Fibroblast of lung (primary cell): ENCODE measurements around the gene THAP9. TPM values are rescaled to one million over a fixed set of nuclear protein-coding genes. Genes with fewer than 3 reads are reported as not detected.

ENCODE experiments used
- DNase-seq, 2 donors: peaks; one replicate each; pipeline versions ENCODE4 v3.0.0 to v3.0.0-alpha.2; 2010; ENCODE audit warnings: low read depth in 2 of 2
- H2AFZ ChIP-seq: 2 replicates; pipeline ENCODE4 v1.5.1; 2012; ENCODE audit warnings: low read length, control low read depth, inconsistent platforms
- H3K27ac ChIP-seq: 2 replicates; pipeline ENCODE4 v1.5.1; 2011; ENCODE audit warnings: low read length, control low read depth; ENCODE audit not compliant: insufficient read depth
- H3K27me3 ChIP-seq: 2 replicates; pipeline ENCODE4 v1.5.1; 2011; ENCODE audit warnings: mild to moderate bottlenecking, low read length; ENCODE audit not compliant: control insufficient read depth, insufficient read depth
- H3K36me3 ChIP-seq: 2 replicates; pipeline ENCODE4 v1.5.1; 2011; ENCODE audit warnings: low read length; ENCODE audit not compliant: control insufficient read depth, insufficient read depth
- H3K4me1 ChIP-seq: 2 replicates; pipeline ENCODE4 v1.5.1; 2011; ENCODE audit warnings: low read length; ENCODE audit not compliant: control insufficient read depth, insufficient read depth; ENCODE audit errors: extremely low read depth
- H3K4me2 ChIP-seq: 2 replicates; pipeline ENCODE4 v1.5.1; 2011; ENCODE audit warnings: low read length, control low read depth; ENCODE audit not compliant: insufficient read depth; ENCODE audit errors: extremely low read depth
- H3K4me3 ChIP-seq, 4 experiments: fragments of 200-600 bp in 1 of 4; sonication (generic) in 1 of 4; replicated peaks in 1 of 4; 2 replicates each; pipeline ENCODE4 v1.5.1; 2011 to 2016; ENCODE audit warnings: low read length in 4 of 4, low read depth in 3 of 4, mild to moderate bottlenecking in 3 of 4, control low read depth in 2 of 4, inconsistent platforms in 1 of 4, mixed read lengths in 1 of 4; ENCODE audit not compliant: insufficient read depth in 1 of 4; ENCODE audit errors: control extremely low read depth in 1 of 4
- H3K79me2 ChIP-seq: 2 replicates; pipeline ENCODE4 v1.5.1; 2012; ENCODE audit warnings: mild to moderate bottlenecking, low read length, inconsistent platforms; ENCODE audit not compliant: control insufficient read depth, insufficient read depth
- H3K9ac ChIP-seq: 2 replicates; pipeline ENCODE4 v1.5.1; 2011; ENCODE audit warnings: mild to moderate bottlenecking, low read length, control low read depth; ENCODE audit not compliant: insufficient read depth
- H3K9me3 ChIP-seq: 2 replicates; pipeline ENCODE4 v1.5.1; 2012; ENCODE audit warnings: low read depth, low read length; ENCODE audit not compliant: control insufficient read depth, insufficient read depth
- H4K20me1 ChIP-seq: 2 replicates; pipeline ENCODE4 v1.5.1; 2011; ENCODE audit warnings: low read length; ENCODE audit not compliant: control insufficient read depth, insufficient read depth; ENCODE audit errors: extremely low read depth
- CTCF ChIP-seq, 2 donors: IDR thresholded peaks in 1 of 2; conservative IDR thresholded peaks in 1 of 2; 1 replicate in 1 of 2; 2 replicates in 1 of 2; pipeline ENCODE4 v1.5.1; 2011 to 2012; ENCODE audit warnings: low read length in 2 of 2, control low read depth in 1 of 2, inconsistent platforms in 1 of 2, low read depth in 1 of 2, mild to moderate bottlenecking in 1 of 2
- EZH2 ChIP-seq: IDR thresholded peaks from 2 replicates; pipeline ENCODE4 v1.5.1; 2012; ENCODE audit warnings: low read length, control low read depth, mild to moderate bottlenecking; ENCODE audit errors: missing control alignments
- polyA plus RNA-seq, 2 donors: library from polyadenylated mRNA; depleted of rRNA in 1 of 2; stranded (reverse) in 1 of 2; unstranded in 1 of 2; fragments of >200 nt; gene quantifications; 2 replicates each; pipeline ENCODE4 v1.2.1, GENCODE V29; 2011 to 2012; ENCODE audit warnings: missing spikeins in 1 of 2
- total RNA-seq: library from RNA; depleted of rRNA; stranded (reverse); fragments of >200 nt; gene quantifications from 2 replicates; pipeline ENCODE4 v1.2.1, GENCODE V29; 2014

The THAP9 gene
- total and polyA plus RNA-seq, 2 donors (not counting 1 experiment from before 2014, with no cell fraction given), result 2.4 to 5.6 TPM

DNA sequence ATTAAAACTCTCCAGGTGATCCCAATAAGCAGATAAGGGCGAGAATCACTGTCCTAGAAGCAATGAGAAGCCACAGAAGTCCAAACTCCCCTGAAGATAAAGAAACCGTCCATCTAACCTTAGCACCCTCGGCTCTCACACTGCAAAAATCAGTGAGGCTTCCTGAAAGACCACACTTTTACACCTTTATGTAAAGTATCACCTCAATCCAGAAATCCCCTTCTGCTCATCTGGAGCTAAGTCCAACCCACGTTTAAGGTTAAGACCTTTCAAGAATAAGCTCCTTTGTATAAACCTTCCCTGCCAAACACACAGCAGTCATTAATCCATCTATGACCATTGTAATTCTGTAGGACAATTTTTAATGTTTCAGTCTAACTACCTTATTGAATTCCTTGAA is 68.4 kb downstream of the THAP9 start:
- TF ChIP-seq EZH2, result no peak
- TF ChIP-seq CTCF (conservative IDR thresholded peaks at IDR 0.05 in 1 of 2, IDR thresholded peaks at IDR 0.05 in 1 of 2; ENCODE audit: low read depth in 1 of 2, low read length in 2 of 2), result no peak
- no peak for DNase-seq
- H3K27ac ChIP-seq, result no peak overlapping the region
- H3K4me3 ChIP-seq, result no peak overlapping the region
- no peak overlapping the region for H3K4me2 ChIP-seq
- H3K79me2 ChIP-seq, result no peaks in the 10 kb centered on the region
- H3K9me3 ChIP-seq, result no peaks in the 10 kb centered on the region
- H3K36me3 ChIP-seq, result peaks cover 2% of the 10 kb centered on the region
- no peaks in the 10 kb centered on the region for H3K4me1 ChIP-seq
- H4K20me1 ChIP-seq, result no peaks in the 10 kb centered on the region
- H3K9ac ChIP-seq, result no peak overlapping the region
- H2AFZ ChIP-seq, result no peak overlapping the region
- no peaks in the 10 kb centered on the region for H3K27me3 ChIP-seq

DNA sequence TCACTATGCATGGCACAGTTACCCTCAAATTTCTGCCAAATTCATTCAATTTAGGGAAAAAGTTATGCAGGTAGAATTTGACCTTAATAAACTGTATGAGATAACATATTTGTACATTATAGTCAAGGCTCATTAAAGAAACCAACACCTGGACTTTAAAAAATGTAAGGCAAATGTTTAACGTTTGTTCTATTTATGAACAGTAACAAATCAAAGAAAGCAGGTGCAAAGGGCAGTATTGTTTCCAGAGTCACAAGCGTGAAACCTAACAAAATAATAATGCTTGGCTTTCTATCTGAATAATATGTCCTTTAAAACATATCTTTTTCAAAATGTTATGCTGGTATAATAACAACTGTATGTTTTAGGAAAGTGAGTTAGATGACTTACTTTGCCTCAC is 68.9 kb downstream of the THAP9 start:
- no peaks in the 10 kb centered on the region for H3K9me3 ChIP-seq
- no peak overlapping the region for H2AFZ ChIP-seq
- no peaks in the 10 kb centered on the region for H3K4me1 ChIP-seq
- TF ChIP-seq CTCF (conservative IDR thresholded peaks at IDR 0.05 in 1 of 2, IDR thresholded peaks at IDR 0.05 in 1 of 2; ENCODE audit: low read depth in 1 of 2, low read length in 2 of 2) (no peak), EZH2 (no peak)
- H3K9ac ChIP-seq, result no peak overlapping the region
- no peak overlapping the region for H3K27ac ChIP-seq
- no peaks in the 10 kb centered on the region for H3K79me2 ChIP-seq
- DNase-seq, result no peak
- no peaks in the 10 kb centered on the region for H3K27me3 ChIP-seq
- H3K36me3 ChIP-seq, result peaks cover 2% of the 10 kb centered on the region
- H4K20me1 ChIP-seq, result no peaks in the 10 kb centered on the region
- H3K4me3 ChIP-seq, result no peak overlapping the region
- no peak overlapping the region for H3K4me2 ChIP-seq

Other genes with a start within 250 kb of the THAP9 start
- 10.5 and 11.4 TPM in 2 replicates for gene SCD5, start 101.9 kb upstream of the THAP9 start, total RNA-seq
- gene SCD5, start 101.9 kb upstream of the THAP9 start, polyA plus RNA-seq, result 4.9 and 7.1 TPM in 2 replicates
- 297 and 342 TPM in 2 replicates for gene SEC31A, start 9.6 kb upstream of the THAP9 start, total RNA-seq
- 421 and 472 TPM in 2 replicates for gene SEC31A, start 9.6 kb upstream of the THAP9 start, polyA plus RNA-seq
- 10.0 and 15.2 TPM in 2 replicates for gene LIN54, start 110.1 kb downstream of the THAP9 start, total RNA-seq
- gene LIN54, start 110.1 kb downstream of the THAP9 start, polyA plus RNA-seq, result 13.3 and 16.9 TPM in 2 replicates
- 106 and 128 TPM in 2 replicates for gene COPS4, start 134.4 kb downstream of the THAP9 start, total RNA-seq
- 82.3 and 92.9 TPM in 2 replicates for gene COPS4, start 134.4 kb downstream of the THAP9 start, polyA plus RNA-seq
- gene PLAC8, start 214.0 kb downstream of the THAP9 start, total RNA-seq, result under 0.01 and 0.33 TPM in 2 replicates
- gene PLAC8, start 214.0 kb downstream of the THAP9 start, polyA plus RNA-seq, result 0.29 and 0.79 TPM in 2 replicates